Cardiac atrium fibroblast (primary cell): ENCODE data around the gene FBXW7. TPM values are rescaled to one million over a fixed set of nuclear protein-coding genes. Genes with fewer than 3 reads are reported as not detected.

Source experiments
- total RNA-seq: library from RNA; depleted of rRNA; stranded (reverse); fragments of >200 nt; gene quantifications from 2 replicates; pipeline ENCODE4 v1.2.3, GENCODE V29; 2015

FBXW7 gene, protein sequence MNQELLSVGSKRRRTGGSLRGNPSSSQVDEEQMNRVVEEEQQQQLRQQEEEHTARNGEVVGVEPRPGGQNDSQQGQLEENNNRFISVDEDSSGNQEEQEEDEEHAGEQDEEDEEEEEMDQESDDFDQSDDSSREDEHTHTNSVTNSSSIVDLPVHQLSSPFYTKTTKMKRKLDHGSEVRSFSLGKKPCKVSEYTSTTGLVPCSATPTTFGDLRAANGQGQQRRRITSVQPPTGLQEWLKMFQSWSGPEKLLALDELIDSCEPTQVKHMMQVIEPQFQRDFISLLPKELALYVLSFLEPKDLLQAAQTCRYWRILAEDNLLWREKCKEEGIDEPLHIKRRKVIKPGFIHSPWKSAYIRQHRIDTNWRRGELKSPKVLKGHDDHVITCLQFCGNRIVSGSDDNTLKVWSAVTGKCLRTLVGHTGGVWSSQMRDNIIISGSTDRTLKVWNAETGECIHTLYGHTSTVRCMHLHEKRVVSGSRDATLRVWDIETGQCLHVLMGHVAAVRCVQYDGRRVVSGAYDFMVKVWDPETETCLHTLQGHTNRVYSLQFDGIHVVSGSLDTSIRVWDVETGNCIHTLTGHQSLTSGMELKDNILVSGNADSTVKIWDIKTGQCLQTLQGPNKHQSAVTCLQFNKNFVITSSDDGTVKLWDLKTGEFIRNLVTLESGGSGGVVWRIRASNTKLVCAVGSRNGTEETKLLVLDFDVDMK
- 14.4 and 27.4 TPM in 2 replicates for total RNA-seq

DNA sequence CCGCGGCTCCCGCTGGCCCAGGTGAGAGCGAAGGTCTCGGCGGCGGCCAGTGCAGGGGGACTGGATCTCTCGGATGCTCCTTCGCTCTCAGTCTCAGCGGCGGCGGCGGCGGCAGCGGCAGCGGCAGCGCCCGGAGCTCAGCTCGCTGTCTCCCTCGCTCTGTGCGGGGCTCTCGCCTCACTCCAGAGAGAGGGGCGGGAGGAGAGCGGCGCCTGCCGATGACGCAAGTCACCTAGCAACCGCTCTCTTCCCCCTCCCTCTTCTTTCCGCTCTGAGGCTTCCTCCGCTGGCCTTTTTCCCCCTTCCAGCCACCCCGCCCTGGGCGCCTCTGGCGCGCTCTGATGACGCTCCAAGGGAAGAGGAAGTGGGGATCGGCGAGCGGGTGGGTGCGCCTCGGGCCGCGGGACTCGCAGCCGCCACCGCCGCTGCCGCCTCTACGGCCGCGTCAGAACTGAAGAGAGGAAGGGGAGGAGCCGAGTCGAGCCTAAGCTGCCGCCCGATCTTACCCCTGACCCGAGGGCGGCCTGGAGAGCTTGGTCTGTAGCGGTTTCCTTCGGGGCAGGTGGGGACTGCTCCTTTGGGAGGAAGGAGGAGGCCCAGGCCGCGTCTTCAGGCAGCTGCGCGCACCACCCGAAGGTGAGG, at the start of gene FBXW7:
Gene FBXW7 (minus strand): TSS at position 190 of the 642 bp plus-strand sequence. CDS start 124,289 bp downstream, outside the sequence.

Other genes starting within 250 kb of the FBXW7 start
- gene TMEM154, start 143.9 kb upstream of the FBXW7 start, total RNA-seq = 1.8 and 7.4 TPM in 2 replicates
- 0.16 TPM in 1 of 2 replicates, not detected in the other for gene TIGD4, start 243.6 kb upstream of the FBXW7 start, total RNA-seq
- gene ARFIP1, start 243.9 kb upstream of the FBXW7 start, total RNA-seq = 25.8 and 27.4 TPM in 2 replicates